Neural progenitor cell (in vitro differentiated cells): ENCODE results near the gene SRCIN1. TPM values are rescaled to one million over a fixed set of nuclear protein-coding genes. Genes with fewer than 3 reads are reported as not detected.

Experiments used
- DNase-seq: peaks from one replicate; pipeline ENCODE4 v3.0.0-alpha.2; 2016; ENCODE audit warnings: low spot score
- H2AFZ ChIP-seq: fragments of 200-600 bp; sonication (generic); replicated peaks from 2 replicates; pipeline ENCODE4 v1.6.1; 2016; ENCODE audit warnings: antibody characterized with exemption
- H3F3A ChIP-seq: fragments of 200-600 bp; sonication (generic); 2 replicates; pipeline ENCODE4 v1.6.1; 2016; ENCODE audit warnings: antibody characterized with exemption, low read depth
- H3K27ac ChIP-seq: fragments of 200-600 bp; sonication (generic); 2 replicates; pipeline ENCODE4 v1.5.1; 2016; ENCODE audit warnings: mild to moderate bottlenecking
- H3K27me3 ChIP-seq: fragments of 200-600 bp; sonication (generic); 2 replicates; pipeline ENCODE4 v1.6.1; 2016; ENCODE audit warnings: mild to moderate bottlenecking, moderate library complexity
- H3K36me3 ChIP-seq: fragments of 200-600 bp; sonication (generic); 2 replicates; pipeline ENCODE4 v1.5.1; 2016
- H3K4me1 ChIP-seq: fragments of 200-600 bp; sonication (generic); 2 replicates; pipeline ENCODE4 v1.6.1; 2016; ENCODE audit warnings: mixed run types
- H3K4me2 ChIP-seq: fragments of 200-600 bp; sonication (generic); 2 replicates; pipeline ENCODE4 v1.6.1; 2016
- H3K4me3 ChIP-seq: fragments of 200-600 bp; sonication (generic); 2 replicates; pipeline ENCODE4 v1.5.1; 2016
- H3K79me2 ChIP-seq: fragments of 200-600 bp; sonication (generic); 2 replicates; pipeline ENCODE4 v1.6.1; 2016; ENCODE audit warnings: low read depth
- H3K9ac ChIP-seq: fragments of 200-600 bp; sonication (generic); 2 replicates; pipeline ENCODE4 v1.6.1; 2016
- H3K9me3 ChIP-seq: fragments of 200-600 bp; sonication (generic); 2 replicates; pipeline ENCODE4 v1.5.1; 2016; ENCODE audit warnings: low read depth
- H4K20me1 ChIP-seq: fragments of 200-600 bp; sonication (generic); 2 replicates; pipeline ENCODE4 v1.6.1; 2016; ENCODE audit warnings: low read depth
- H3K27ac Mint-ChIP-seq: 3 replicates; pipeline ENCODE4 v1.8.0; 2021; ENCODE audit warnings: mixed read lengths
- H3K27me3 Mint-ChIP-seq: 2 replicates; pipeline ENCODE4 v1.8.0; 2022; ENCODE audit warnings: low read depth, mild to moderate bottlenecking, inconsistent platforms, moderate library complexity, mixed read lengths; ENCODE audit not compliant: insufficient read depth
- H3K36me3 Mint-ChIP-seq: 3 replicates; pipeline ENCODE4 v1.8.0; 2021; ENCODE audit warnings: mixed read lengths
- H3K4me1 Mint-ChIP-seq: 3 replicates; pipeline ENCODE4 v1.8.0; 2021; ENCODE audit warnings: mixed read lengths
- H3K4me3 Mint-ChIP-seq: 3 replicates; pipeline ENCODE4 v1.8.0; 2021; ENCODE audit warnings: mild to moderate bottlenecking, moderate library complexity, mixed read lengths
- H3K9me3 Mint-ChIP-seq: 3 replicates; pipeline ENCODE4 v1.8.0; 2020; ENCODE audit warnings: mixed read lengths
- EZH2 ChIP-seq: fragments of 200-600 bp; sonication (generic); IDR thresholded peaks from 2 replicates; pipeline ENCODE4 v1.6.1; 2017; ENCODE audit warnings: antibody characterized with exemption, mild to moderate bottlenecking, moderate library complexity
- EZH2phosphoT487 ChIP-seq: fragments of 200-600 bp; sonication (generic); IDR thresholded peaks from 2 replicates; pipeline ENCODE4 v1.6.1; 2017; ENCODE audit warnings: antibody characterized with exemption
- total RNA-seq: library from RNA; depleted of rRNA; stranded (reverse); fragments of >200 nt; gene quantifications from 2 replicates; pipeline ENCODE4 v1.2.3, GENCODE V29; 2015; ENCODE audit warnings: low replicate concordance
- TF ChIP-seq, protein P1 (sequence below): fragments of 200-600 bp; sonication (generic); IDR thresholded peaks from 2 replicates; pipeline ENCODE4 v1.5.1; 2017; ENCODE audit warnings: antibody characterized with exemption, mild to moderate bottlenecking

The SRCIN1 gene
- total RNA-seq, 1 donor from 2014 or later = 3.8 TPM

DNA sequence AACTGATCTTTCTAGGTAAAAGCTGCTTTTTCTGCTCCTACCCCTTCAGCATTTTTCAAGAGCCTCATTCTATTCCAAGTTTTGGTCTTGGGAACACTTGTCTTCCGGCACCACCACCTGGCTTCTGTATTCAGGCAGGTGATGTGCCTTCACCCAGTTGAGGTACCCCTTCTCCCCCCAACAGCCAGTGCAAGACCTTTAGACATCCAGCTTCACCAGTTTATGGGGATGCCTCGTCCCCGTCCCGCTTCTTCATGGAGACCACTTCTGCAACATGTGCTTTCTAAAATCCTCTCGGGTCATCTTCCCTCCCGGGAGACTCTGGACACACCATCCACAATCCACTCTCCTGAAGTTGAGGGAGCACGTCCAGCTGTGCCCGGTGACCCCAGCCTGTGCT is 69.9 kb downstream of the SRCIN1 start:
- Mint-ChIP-seq H3K4me3 (peak overlapping the region; percentile 9), H3K36me3 (peaks cover 2% of the 10 kb centered on the region), H3K27ac (peak overlapping the region; percentile 4), H3K9me3 (no peaks in the 10 kb centered on the region), H3K27me3 (peaks cover 14% of the 10 kb centered on the region), H3K4me1 (peaks cover 46% of the 10 kb centered on the region)
- H3K4me3 ChIP-seq = no peak overlapping the region
- no peak for DNase-seq
- H2AFZ ChIP-seq = no peak overlapping the region
- no peaks in the 10 kb centered on the region for H3K79me2 ChIP-seq
- no peak overlapping the region for H3K9ac ChIP-seq
- H3K4me1 ChIP-seq = peaks cover 46% of the 10 kb centered on the region
- H3F3A ChIP-seq = peaks cover 42% of the 10 kb centered on the region
- no peaks in the 10 kb centered on the region for H4K20me1 ChIP-seq
- no peaks in the 10 kb centered on the region for H3K27me3 ChIP-seq
- no peaks in the 10 kb centered on the region for H3K9me3 ChIP-seq
- H3K36me3 ChIP-seq = no peaks in the 10 kb centered on the region
- TF ChIP-seq, protein P1, sequence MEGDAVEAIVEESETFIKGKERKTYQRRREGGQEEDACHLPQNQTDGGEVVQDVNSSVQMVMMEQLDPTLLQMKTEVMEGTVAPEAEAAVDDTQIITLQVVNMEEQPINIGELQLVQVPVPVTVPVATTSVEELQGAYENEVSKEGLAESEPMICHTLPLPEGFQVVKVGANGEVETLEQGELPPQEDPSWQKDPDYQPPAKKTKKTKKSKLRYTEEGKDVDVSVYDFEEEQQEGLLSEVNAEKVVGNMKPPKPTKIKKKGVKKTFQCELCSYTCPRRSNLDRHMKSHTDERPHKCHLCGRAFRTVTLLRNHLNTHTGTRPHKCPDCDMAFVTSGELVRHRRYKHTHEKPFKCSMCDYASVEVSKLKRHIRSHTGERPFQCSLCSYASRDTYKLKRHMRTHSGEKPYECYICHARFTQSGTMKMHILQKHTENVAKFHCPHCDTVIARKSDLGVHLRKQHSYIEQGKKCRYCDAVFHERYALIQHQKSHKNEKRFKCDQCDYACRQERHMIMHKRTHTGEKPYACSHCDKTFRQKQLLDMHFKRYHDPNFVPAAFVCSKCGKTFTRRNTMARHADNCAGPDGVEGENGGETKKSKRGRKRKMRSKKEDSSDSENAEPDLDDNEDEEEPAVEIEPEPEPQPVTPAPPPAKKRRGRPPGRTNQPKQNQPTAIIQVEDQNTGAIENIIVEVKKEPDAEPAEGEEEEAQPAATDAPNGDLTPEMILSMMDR = no peak
- TF ChIP-seq EZH2phosphoT487 = no peak
- no peak overlapping the region for H3K27ac ChIP-seq
- H3K4me2 ChIP-seq = peak overlapping the region; percentile 15

DNA sequence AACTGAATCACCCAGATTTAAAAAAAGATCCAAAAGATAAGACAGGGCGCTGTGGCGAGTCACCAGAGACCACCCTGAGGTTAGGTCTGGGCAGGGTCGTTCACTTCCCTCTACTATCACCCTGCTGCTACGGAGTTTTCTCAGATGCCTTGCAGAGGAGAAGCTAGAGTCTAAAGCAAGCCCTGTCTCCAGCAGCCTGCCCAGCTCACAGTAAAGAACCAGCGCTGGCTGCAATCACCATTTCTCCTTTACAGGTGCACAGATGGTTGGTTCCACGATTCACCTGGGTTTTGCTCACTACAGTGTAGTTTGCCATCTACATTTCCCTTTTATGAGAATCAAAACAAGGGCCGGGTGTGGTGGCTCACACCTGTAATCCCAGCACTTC is 71.3 kb downstream of the SRCIN1 start:
- Histone ChIP-seq H3K4me2 (peak overlapping the region; percentile 55), H3K27me3 (no peaks in the 10 kb centered on the region), H4K20me1 (no peaks in the 10 kb centered on the region), H3K79me2 (no peaks in the 10 kb centered on the region), H3K36me3 (no peaks in the 10 kb centered on the region), H2AFZ (no peak overlapping the region), H3F3A (peaks cover 42% of the 10 kb centered on the region), H3K4me3 (no peak overlapping the region), H3K9me3 (no peaks in the 10 kb centered on the region), H3K4me1 (peaks cover 59% of the 10 kb centered on the region), H3K9ac (no peak overlapping the region), H3K27ac (peak overlapping the region; percentile 85)
- H3K9me3 Mint-ChIP-seq = no peaks in the 10 kb centered on the region
- H3K36me3 Mint-ChIP-seq = peaks cover 2% of the 10 kb centered on the region
- H3K4me3 Mint-ChIP-seq = peak overlapping the region; percentile 50
- no peak for TF ChIP-seq EZH2
- H3K27ac Mint-ChIP-seq = peak overlapping the region; percentile 92
- DNase-seq = no peak
- H3K4me1 Mint-ChIP-seq = peaks cover 55% of the 10 kb centered on the region
- H3K27me3 Mint-ChIP-seq = peaks cover 10% of the 10 kb centered on the region

DNA sequence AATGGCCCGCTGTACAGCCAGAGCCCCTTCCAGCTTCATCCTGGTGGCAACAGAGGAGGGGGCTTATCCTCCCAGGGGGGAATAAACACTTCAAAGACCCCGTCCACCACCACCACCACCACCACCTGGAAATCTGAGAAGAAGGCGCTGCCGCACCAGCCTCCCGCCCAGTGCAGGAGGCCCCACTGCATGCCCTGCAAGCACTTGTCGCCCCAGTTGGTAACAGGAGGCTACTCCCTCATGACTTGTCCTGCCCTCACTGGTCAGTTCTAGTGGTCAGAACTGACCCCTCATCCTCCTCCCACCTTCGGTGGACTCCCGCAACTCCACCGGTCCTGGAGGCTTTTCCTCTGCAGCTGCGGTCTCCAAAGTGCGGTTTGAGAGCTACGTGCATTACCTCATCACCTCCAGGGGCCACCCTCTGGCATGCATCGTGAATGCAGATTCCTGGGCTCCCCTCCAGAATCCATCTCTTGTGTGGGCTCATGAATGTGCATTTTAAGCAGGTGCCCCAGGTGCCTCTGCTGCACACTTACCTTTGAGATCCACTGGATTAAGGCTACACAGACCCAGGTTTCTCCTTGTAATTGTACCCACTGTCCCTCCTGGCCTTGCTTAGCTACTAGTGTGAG is 71.8 kb downstream of the SRCIN1 start:
- H3K27ac ChIP-seq = peak overlapping the region; percentile 85
- Mint-ChIP-seq H3K27ac (peak overlapping the region; percentile 92), H3K9me3 (no peaks in the 10 kb centered on the region), H3K4me1 (peaks cover 55% of the 10 kb centered on the region), H3K36me3 (peaks cover 2% of the 10 kb centered on the region), H3K4me3 (peak overlapping the region; percentile 50), H3K27me3 (peaks cover 10% of the 10 kb centered on the region)
- no peaks in the 10 kb centered on the region for H3K79me2 ChIP-seq
- no peak overlapping the region for H3K9ac ChIP-seq
- no peaks in the 10 kb centered on the region for H4K20me1 ChIP-seq
- peaks cover 42% of the 10 kb centered on the region for H3F3A ChIP-seq
- no peaks in the 10 kb centered on the region for H3K36me3 ChIP-seq
- H3K9me3 ChIP-seq = no peaks in the 10 kb centered on the region
- H2AFZ ChIP-seq = no peak overlapping the region
- TF ChIP-seq EZH2phosphoT487 (no peak), EZH2 (no peak)
- TF ChIP-seq, protein P1 = no peak
- DNase-seq = peak; percentile 51
- no peaks in the 10 kb centered on the region for H3K27me3 ChIP-seq
- no peak overlapping the region for H3K4me3 ChIP-seq
- peaks cover 61% of the 10 kb centered on the region for H3K4me1 ChIP-seq
- H3K4me2 ChIP-seq = peak overlapping the region; percentile 55

DNA sequence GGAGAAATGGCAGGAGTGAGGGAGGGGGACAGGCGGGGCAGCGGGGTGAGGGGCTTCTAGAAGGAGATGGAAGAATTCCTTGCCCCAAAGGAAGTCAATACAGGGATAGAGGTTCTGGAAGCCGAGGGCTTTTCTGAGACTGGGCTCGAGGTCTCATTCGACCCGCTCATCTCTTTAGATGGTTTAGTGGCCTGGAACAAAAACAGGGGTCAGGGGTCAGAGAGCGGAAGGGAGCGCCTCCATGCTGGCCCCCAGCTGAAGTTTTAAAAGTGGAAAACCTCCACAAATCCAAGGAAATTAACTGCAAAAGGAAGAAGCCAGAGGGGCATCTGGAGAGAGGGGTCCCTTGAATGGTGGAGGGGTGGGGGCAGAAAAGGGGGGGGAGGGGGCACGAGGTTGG is 72.5 kb downstream of the SRCIN1 start:
- no peaks in the 10 kb centered on the region for H3K9me3 Mint-ChIP-seq
- no peak for TF ChIP-seq EZH2
- TF ChIP-seq, protein P1 = no peak
- TF ChIP-seq EZH2phosphoT487 = no peak
- peaks cover 13% of the 10 kb centered on the region for H3K27me3 Mint-ChIP-seq
- peaks cover 61% of the 10 kb centered on the region for H3K4me1 ChIP-seq
- peak overlapping the region; percentile 92 for H3K27ac Mint-ChIP-seq
- H3K4me3 Mint-ChIP-seq = peak overlapping the region; percentile 68
- H3K4me2 ChIP-seq = peak overlapping the region; percentile 55
- H3K27me3 ChIP-seq = no peaks in the 10 kb centered on the region
- DNase-seq = peak; percentile 88
- H3K27ac ChIP-seq = peak overlapping the region; percentile 85
- H3K36me3 Mint-ChIP-seq = peaks cover 2% of the 10 kb centered on the region
- no peaks in the 10 kb centered on the region for H3K36me3 ChIP-seq
- H3K79me2 ChIP-seq = no peaks in the 10 kb centered on the region
- no peak overlapping the region for H3K9ac ChIP-seq
- H3K4me1 Mint-ChIP-seq = peaks cover 59% of the 10 kb centered on the region
- H3F3A ChIP-seq = peaks cover 44% of the 10 kb centered on the region
- H3K4me3 ChIP-seq = no peak overlapping the region
- no peaks in the 10 kb centered on the region for H3K9me3 ChIP-seq
- no peaks in the 10 kb centered on the region for H4K20me1 ChIP-seq
- no peak overlapping the region for H2AFZ ChIP-seq
